Dermis blood vessel endothelial cell (primary cell): Measurements from ENCODE around the gene IL17B. TPM values are rescaled to one million over a fixed set of nuclear protein-coding genes. Genes with fewer than 3 reads are reported as not detected.

Source experiments
- DNase-seq: peaks from one replicate; pipeline ENCODE4 v3.0.0; 2010
- total RNA-seq: library from RNA; depleted of rRNA; stranded (reverse); fragments of >200 nt; gene quantifications from 2 replicates; pipeline ENCODE4 v1.2.3, GENCODE V29; 2014

IL17B gene, protein sequence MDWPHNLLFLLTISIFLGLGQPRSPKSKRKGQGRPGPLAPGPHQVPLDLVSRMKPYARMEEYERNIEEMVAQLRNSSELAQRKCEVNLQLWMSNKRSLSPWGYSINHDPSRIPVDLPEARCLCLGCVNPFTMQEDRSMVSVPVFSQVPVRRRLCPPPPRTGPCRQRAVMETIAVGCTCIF
- total RNA-seq: not detected in 2 replicates

DNA sequence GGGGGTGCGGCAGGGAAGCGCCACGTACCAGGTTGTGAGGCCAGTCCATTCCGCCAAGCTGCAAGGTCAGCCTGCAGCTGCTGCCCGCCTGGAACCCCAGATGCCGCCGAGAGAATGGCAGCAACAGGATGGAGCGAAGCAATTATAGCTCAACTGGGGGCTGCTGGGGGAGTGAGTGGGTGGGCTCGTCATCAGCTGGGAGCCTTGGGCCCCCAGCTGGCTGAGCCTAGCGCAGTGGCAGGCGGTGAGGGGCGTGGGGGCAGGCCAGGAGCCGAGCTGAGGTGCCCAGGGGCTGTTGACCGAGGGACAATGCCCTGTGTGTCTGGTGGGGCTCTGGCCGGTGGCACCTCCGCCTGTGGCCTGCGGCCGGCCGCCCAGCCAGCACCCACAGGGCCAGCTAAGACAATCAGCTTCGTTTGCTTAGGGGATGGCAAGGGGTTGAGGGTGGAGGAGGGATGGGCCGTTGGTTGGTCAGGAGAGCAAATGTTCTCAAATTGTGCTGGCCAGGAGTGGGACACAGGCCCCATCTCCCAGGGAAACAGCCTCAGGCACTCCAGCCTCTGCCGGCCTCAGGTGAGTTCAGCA is at the start of gene IL17B:
IL17B (minus strand) TSS at position 116 of the 585 bp plus-strand sequence; CDS start at position 49, 67 bp downstream.
- DNase-seq: no peak

DNA sequence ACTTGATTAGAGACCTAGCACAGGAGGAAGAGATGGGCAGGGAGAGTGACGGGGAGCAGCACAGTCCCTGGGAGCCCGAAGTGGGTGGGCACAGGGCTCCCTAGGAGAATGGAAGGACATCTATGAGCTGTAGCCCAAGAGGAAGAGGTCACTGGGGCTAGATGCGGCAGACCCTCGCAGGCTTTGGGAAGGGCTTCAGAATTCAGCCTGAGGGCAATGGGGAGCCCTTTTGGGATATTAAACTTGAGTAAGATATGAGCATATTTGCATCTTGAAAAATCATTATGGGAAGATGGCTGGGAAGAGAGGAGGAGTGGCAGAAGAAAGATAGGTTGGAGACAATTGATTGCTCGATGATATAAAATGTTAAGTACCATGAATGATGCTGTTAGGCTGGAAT is 48.9 kb upstream of the IL17B start:
- DNase-seq: no peak

DNA sequence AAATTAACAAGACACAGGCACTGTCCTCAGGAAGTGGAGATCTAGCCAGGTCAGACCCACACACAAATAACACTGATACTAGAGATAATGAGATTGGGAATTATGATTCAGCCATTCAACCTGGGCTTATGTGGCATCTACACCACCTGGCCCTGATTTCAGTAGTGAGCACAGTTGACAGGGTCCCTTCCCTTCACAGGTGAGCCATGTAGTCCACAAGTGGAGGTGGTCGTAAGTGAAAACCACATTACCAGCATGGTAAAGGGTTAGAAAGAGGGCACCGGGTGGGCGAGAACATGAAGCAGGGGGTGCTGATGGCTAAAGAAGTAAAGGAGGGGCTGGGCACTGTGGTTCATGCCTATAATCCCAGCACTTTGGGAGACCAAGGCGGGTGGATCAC is 48.3 kb upstream of the IL17B start:
- no peak for DNase-seq

DNA sequence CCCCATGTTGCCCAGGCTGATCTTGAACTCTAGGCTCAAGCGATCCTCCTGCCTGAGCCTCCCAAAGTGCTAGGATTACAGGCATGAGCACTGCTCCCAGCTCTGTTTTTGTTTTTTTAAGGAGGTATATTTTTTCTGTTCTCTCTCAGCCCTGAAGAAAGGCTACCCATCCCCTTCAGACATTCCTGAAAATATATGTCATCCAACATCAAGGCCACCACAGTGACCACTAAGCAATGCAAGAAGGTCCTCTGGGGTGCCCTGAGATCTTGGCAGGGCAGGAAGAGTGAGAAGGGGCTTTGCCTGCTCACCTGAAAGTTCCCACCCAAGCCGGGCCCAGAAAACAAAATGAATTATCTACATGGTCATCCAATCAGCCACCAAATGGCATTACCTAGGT is 47.8 kb upstream of the IL17B start:
- no peak for DNase-seq

DNA sequence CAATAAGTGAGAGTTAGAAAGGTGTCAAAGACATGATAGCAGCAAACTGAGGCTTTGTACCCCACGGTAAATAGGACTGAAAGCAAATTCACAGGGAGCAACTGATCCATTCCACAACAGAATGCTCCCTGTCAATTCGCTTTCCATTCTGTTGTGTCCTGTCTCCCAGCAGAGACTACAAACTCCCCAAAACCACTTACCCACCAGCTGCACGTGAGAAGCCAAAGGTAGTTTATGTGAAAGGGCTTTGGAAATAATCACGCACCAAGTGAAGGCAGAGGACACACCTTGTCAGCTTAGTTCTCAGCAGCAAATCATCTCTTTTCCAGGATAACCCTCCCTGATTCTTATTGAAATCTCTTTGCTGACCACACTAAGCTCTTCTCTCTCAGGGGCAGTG is 46.6 kb upstream of the IL17B start:
- DNase-seq: no peak

DNA sequence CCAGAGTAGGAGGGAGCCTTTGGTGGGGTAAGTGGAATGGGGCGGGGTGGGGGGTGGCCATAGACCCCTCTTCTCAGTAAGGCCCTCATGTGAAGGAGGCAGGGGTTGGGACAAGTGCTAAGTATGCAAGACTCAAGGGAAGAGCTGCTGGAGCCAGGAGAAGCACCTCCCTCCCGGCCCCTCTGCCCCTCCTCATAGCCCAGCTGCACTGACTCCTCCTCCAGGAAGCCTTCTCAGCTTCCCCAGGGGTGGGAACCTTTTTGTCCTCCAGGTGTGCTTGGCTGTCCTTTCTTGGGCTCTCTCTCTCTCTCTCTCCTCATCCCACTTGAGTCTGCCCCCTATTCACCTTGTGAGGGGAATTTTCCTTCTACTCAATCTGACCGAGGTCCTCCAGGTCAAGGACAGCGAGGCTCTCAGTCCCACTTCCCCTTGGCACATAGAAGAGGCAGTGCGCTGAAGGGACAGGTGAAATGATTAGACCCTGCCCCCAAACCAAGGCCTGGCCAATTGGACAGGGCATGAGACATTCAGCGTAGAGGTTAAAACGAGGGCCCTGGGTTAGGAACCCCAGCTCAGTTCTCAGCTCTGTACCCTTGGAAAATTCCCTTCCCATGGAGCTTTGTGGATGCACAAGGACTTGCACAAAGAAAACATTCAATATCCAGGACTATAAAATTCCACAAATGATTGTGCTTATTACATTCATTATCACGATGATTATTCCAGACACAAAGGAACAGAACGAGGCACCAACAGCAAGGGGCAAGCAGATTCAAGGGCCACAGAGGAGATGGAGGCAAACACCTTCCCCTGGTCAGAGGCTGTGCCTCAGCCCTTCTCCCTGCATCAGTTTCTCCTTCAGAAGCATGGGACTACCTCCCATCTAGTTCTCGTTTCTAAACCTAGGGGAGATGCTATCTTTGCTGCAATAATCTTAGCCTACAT is 45.6 kb upstream of the IL17B start:
- DNase-seq: no peak

DNA sequence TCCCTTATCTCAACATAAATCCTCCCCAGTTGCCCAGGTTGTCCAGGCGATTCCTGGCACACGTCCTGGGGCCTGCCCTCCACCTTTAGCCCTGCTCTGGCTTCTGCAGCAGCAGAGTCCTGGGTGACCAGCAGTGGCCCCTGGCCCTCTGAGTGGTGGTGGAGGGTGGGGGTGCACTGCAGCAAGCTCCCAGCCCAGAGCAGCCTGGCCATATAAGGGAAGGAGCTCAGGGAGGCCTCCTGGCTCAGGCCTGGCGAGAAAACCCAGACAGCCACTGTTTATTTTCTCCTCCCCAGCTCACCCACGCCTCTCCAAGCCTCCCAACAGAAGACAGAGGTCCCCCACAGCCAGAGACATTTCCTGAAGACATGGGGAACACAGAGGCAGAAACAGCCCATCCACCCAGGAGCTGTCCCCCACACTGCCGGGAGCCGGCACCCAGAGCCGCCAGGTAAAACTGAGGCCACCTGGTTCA is 44.7 kb upstream of the IL17B start:
- DNase-seq: no peak

DNA sequence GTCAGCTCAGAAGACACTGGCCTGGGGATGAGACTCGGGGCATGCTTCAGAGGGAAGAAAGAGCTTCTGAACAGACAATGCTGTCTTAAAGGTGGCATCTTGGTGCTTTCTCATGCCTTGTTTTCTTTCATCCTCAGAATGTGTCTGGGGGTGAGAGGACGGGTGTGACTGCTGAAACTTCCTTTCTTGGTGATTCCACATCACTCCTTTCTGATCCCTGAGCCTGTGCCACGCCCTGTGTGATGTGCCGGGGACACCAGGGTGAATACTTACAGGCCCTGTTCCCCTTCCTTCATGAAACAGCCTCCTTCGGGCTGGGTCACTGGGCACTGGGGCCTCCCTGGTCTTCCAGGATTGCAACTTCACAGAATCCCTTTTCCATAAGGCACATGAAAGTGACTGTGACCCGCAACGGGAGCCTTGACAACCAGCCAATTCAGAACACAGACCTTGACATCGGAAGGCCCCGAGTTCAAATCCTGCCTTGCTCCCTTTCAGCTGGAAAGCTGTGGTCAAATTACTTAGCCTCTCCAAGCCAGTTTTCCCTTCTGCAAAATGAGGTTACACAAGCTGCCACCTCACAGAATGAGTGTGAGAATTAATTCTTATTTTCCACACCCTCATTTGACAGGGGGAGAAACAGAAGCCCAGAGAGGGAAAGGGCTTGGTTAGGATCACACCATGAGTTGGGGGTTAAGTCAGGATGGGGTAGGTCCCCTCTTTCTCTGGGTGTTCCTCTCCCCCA is 44.1 kb upstream of the IL17B start:
- no peak for DNase-seq

DNA sequence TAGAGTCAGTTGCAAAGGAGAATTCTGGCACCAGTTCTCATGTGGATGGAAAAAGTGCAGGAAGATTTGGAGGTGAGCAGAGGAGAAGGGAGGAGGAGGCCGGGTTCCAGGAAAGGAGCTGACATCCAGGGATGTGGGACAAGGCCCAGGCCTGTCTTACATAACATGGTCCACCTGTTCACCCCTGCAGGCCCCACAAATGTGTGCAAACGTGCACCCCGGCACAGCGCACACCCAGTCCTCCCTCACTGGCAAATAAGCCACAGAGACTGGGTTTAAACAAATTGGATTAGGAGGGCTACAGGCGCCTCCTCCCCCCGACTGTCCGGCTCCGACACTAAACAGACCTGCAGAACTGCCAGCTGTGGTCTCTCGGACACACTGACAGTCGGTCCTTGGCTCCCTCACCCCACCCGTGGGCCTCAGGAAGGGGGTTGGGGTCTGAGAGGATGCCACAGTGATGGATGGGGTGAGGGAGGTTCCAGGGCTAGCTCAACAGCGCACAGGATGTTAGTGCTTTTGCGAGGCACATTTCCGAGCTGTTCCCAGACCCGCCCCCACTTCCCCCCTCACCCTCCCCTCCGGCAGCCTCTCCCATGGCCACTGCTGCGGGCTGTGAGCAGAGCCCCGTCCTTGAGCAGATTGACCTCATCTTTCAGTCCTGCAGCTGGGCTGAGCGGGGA is 43.4 kb upstream of the IL17B start:
- DNase-seq: peak; percentile 72

DNA sequence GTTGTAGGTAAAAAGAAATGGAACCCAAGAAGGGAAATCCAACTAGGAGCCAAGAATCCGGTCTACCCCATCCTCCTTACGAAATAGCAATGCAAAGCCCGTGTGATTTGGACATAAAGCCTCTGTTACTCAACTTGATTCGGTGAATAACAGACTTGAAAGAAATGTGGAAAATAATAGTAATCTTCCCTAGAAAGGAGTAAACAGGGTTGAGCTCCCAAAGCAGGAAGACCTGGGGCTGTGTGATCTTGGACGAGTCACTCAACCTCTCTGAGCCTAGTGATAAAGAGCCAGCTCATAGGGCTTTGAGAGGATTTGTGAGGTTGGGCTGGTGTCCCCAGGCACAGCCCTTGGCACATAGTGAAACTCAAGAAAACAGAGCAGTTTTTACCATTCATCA is 42.7 kb upstream of the IL17B start:
- DNase-seq: no peak

DNA sequence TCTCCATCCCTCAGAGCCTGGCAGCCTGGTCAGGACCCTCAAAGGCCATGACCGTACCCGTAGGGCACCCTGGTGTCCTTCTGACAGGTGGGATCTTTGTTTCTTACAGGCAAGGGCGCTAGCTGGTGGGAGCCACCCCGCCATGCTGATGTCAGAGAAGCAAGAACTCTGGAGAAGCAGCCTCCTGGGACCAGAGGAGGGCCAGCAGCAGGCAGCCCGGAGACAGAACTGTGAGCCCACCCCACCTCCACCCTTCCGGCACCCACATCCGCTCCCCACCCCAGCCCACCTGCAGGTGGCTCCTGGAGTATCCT is 42.2 kb upstream of the IL17B start:
- no peak for DNase-seq

DNA sequence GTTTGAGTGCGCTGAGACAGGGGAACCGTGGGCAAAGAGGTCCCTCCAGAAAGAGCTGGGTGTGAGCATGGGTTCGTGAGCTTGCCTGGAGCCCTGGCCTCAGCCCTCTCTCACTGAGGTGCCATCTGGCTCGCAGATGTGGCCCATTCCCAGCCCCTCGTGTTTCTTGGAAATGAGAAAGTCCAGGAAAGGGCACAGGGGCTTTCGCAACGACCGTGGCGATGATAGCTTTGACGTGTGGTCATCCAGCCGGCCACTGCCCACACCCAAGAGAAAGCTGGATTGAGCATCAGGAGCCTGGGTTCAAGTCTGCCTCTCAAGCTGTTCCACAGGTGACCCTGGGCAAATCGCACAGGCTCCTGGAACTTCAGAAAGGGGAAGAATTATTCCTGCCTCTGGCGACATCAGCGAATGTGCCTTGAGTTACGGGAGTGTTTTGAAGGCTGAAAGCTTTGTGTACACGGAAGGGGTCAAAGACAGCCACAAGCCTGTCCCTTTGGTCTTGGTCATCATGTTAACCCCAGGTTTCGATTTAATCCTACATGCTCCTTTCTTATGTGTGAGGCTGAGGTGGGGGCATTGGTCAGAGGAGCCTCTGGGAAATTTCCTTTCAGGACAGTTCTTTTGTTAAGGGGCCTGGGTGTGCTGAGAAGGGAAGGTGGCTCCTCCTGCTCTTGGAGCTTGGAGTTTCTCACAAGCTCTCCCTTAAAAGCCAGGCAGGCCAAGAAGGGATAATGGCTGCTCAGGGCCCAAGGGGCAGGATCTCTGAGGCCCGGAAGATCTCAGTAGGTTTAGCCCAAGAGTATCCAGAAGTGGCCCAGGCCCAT is 41.7 kb upstream of the IL17B start:
- DNase-seq: no peak

DNA sequence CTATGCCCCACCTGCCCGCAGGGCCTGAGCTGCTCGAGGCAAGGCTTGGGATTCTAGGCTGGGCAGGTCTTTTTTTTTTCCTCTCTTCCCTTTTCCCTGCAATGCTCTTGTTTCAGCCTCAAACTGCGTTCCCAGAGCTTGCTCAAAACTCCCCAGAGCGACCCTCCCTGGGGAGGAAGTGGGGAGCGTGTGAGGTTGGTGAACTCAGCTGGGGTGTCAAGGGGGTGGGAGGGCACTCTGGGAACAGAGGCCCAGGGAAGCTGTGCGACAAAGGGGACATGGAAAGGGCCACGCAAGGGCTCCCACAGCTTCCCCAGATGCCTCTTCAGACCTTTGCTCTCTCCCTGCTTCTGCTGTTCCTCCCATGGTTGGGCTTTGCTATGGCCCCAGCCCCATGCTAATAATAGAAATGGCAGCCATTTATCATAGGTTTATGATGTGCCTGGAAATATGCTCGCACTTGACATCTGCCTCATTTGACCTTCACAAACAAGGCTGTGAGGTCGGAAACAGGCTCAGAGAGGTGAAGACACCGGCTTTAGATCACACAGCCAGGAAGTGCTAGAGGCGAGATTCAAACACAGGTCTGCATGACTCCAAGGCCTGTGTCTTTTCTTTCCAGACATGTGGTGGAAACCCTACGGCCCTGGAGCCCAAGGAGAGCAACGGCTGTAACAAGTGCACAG is 40.9 kb upstream of the IL17B start:
- no peak for DNase-seq

DNA sequence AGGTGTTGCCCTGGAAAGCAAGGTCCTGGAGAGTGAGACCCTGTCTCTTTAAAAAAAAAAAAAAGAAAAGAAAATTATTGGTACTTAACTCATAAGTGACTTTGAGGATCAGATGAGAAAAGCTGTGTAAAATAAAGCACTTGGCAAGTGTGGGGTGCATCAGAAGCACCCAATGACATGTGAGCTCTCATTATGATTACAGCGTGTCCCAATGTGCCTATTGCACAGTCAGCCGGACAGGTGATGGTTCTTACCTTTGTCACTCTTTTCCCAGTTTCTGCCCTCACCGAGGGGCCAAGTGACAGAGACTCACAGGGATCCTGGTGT is 40.4 kb upstream of the IL17B start:
- no peak for DNase-seq

DNA sequence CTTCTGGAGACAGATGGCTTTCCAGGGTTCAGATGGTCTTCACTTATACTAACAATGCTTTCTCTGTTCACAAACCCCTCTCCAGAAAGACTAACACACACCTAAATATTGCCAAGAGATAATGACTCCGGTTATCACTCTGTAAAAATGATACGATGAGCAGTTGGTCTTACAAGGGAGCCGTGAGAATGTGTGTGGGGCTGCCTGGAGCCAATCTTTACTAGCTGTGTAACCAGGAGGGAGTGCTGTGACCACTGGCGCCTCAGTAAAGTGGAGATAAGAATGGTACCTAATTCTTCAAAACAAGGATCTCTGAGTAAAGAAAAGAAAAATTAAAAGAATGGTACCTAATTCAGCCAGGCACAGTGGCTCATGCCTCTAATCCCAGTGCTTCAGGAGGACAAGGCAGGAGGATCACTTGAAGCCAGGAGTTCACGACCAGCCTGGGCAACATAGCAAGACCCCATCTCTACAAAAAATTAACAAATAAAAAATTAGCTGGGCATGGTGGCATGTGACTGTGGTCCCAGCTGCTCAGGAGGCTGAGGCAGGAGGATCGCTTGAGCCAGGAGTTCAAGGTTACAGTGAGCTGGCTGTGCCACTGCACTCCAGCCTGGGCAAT is 39.9 kb upstream of the IL17B start:
- no peak for DNase-seq

DNA sequence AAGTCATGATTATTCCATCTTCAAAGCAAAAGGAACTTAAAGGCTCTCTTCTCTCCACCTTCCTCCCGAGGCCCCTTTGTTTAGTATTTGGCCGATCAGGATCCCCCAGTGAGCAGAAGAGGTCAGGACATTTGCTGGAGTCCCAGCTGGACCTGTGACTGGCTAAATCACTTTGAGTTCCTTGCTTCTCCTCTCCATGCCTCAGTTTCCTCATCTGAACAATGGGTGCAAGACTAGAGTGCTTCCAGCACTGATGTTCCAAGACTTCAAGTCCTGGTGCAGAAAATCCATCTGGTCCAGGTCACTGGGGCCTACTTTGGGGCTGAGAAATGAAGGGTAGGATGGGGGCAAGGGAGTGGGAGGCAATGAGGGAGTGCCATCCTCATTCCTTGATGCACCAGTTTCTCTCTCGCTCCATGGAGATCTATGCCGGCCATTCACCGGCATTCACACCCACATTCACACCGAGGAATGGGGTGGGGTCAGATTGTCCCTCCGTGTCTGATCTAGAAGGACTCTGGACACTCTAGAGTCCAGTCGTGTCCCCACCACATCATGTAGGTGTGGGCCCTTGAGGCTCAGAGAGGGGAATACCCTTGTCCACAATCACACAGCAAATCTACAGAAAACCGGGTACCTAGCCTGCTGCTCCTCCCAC is 38.7 kb upstream of the IL17B start:
- DNase-seq: no peak

DNA sequence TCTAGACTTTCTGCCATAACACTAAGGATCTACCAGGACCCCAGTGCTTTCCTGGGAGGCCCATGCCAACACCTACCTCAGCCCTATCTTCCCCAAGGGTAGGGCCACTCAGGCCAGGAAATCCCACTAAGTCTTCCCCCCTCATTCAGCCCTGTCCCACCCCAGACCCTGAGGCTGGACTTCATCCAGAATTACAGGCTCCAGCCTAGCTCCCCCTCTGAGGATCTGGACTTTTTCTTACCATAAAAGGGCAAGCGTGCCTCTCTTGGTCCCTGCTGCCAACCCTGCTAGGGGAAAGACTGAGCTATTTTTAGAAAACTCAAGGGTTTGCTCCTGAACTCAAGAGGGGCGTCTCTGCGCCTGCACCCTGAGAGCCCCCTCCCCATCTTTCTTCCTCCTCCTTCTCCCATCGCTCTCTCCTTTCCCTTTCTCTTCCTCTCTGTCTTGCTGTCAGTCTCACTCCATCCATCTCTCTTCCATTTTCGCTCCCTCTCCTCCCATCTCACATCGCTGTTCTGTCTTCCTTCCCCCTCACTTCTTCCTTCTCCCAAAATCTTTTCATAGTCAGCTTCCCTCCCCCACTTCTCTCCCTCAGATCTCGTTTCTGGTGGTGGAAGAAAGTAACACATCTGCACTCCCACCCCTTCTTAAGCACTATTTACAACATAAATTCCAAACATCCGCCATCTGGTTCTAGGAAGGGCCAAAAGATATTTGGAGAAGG is 38.1 kb upstream of the IL17B start:
- no peak for DNase-seq

DNA sequence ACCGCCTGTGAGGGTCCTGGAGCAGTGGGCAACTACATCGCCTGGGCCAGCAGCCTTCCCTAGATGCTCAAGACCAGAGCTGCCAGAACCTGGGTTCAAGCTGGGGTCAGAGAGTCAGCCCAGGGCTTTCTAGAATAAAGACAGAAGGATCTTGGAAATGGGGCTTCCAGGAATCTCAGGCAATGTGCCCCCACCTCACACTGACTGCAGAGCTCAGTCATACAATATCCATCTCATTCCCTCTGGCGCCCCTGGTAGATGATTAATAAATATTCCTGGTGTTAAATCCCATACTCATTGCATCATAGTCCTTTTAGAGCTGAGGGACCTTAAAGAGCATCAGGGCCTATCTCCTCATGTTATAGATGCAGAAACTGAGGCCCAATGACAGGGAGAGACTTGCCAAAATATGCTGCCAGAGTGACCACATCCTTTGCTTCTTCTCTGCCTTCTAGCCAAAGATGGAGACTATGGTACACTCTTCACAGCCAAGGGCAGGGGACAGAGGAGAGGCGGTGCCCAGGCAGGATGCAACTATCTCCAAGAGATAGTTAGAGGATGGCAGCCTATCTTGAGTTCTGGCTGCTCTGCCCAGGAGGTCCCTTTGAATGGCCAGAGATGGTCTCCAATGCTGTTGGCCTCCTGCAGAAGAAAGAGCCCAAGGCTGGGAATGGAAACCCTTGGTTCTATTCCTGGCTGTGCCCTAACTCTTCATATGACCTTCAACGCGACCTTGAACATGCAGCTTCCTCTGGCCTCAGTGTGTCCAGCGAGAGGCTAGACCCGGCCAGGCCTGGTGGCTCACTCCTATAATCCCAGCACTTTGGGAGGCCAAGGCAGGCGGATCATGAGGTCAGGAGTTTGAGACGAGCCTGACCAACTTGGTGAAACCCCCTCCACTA is 36.2 kb upstream of the IL17B start:
- no peak for DNase-seq
